NCI-H1092 (cell line): ENCODE results near the gene RETREG2.

ENCODE experiments used
- DNase-seq: peaks from one replicate; lab custom pipeline; 2025; lab: John Stamatoyannopoulos, UW

The RETREG2 gene, protein sequence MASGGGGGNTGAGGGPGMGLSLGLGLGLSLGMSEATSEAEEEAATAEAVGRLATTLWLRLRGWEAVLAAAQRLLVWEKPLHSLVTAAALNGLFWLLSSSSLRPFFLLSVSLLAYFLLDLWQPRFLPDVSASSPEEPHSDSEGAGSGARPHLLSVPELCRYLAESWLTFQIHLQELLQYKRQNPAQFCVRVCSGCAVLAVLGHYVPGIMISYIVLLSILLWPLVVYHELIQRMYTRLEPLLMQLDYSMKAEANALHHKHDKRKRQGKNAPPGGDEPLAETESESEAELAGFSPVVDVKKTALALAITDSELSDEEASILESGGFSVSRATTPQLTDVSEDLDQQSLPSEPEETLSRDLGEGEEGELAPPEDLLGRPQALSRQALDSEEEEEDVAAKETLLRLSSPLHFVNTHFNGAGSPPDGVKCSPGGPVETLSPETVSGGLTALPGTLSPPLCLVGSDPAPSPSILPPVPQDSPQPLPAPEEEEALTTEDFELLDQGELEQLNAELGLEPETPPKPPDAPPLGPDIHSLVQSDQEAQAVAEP

DNA sequence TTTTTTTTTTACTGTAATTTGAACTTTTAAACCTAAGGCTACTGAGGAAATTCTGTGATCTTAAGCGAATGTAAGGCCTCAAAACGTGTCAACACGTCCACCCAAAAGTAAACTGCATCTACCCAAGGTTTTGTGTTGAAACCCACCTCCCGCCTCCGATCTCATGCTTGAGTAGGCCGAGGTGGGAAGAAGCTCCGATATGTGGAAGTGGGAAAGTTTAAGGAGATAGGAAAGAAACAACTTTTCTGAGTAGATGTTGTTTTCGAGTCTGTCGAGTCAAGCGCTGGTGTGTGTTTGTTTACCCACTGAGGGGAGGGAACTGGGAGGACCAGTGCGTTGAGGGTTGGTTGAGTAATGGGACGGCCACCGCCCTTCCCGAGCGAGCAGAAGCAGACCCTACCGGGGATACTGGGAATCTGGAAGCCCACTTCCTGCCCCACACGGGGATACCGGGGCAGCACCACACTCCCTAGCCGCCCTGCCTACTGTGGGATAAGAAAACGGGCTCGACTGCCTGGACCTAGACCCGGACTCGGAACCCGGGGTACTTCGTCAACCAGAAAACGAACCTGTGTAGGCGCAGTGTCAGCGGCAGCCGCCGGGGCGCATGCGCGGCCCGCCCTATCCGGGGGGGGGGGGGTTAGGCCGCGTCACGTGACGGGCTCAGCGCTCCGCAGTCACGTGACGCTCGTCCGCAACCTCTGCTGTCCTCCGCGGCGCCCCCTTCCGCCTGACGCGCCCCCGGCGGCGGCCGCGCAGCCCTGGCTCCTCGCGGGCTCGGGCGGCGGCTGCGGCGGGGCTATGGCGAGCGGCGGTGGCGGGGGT, at the start of gene RETREG2:
TSS of gene RETREG2 (plus strand) at position 724 of the 825 bp plus-strand sequence. CDS start at position 802, 78 bp downstream.
- DNase-seq, result peak; percentile 68

DNA sequence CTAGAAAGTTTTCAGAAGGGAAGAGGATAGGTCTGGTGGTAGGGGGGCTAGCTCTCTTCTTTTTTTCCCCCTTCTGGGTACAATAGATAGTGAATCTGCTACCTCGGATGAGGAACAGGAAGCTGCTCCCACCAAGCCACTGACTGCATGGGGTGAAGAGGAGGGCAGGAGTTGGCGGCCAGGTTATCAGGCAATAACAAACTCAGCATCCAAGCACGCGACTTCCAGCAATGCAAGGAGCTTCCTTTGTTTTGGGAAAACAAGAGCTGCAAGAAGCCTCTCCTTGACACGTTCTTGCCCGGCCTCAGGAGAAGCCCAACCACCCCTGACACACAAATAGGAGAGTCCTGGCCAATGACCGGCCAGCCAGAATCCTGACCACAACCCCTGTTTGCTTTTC, 49.7 kb upstream of the RETREG2 start:
- no peak for DNase-seq

DNA sequence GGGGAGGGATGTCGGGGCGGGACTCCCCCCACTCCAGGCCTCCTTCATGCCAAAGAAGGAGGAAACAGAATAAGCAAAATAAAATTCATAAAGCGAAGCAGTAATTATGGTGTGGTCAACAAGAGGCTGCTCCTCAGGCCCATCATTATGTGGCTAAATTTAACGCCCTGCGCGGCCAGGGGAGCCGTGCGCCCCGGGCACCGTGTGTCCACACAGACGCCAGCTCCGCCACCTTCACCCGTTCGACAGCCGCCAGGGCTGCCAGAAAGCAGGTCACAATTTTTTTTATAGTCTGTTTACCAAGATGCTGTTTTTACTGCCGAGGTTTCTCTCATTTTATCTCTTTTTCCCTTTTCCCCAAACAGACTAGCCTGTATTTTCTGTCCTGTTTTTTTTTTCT, 48.5 kb upstream of the RETREG2 start:
- no peak for DNase-seq

DNA sequence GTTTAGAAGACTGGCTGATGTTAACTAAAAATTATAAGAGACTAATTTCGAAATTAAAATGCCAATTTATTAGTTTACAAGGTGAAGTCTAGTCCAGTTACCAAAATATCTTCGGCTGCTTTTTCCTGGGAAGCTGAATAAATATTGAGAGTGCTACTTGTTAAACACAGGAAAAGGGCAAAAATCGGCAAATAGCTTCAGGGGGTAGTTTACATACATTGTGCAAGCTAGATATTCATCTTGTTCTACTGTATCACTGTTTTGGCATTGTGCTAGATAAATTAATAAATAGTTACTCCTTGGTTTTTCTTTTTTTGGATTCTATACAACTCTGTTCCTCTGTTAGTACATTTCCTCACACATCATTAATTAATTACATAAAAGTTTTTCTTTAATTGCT, 46.7 kb upstream of the RETREG2 start:
- no peak for DNase-seq

DNA sequence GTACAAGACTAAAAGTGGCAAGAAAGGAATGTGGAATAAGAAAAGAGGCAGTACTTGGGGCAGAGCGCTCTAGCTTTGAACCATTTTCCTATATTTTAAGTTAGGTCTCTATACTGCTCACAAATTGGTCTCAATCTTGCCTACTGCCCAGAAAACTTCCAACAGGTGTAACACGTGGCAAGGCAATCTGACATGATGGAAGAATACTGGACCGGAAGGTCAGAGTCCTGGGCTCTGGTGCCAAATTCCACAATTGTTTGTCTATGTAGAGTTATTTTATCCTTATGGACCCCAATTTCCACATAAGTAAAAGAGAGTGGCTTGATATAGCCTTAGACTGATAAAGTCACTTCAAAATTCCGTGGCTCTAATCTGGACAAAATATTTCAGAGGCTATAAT, 46.3 kb upstream of the RETREG2 start:
- DNase-seq, result no peak

DNA sequence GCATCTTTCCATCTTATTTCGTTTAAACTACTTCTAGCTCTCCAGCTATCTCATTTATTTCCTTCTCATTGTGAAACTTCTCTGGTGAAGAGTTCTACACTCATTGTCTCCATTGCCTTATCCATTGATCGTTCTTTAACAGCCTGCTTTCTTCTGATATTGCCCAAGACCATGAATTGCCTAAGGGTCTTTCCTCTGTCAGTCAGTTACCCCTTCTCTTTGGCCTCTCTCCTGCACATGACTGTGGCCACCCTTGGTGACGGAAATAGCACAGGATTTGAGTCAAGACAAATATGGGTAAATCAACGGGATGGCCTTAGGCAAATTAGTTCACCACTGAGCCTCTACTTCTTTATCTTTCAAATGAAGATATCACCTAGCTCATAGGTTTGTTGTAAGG, 44.1 kb upstream of the RETREG2 start:
- no peak for DNase-seq

DNA sequence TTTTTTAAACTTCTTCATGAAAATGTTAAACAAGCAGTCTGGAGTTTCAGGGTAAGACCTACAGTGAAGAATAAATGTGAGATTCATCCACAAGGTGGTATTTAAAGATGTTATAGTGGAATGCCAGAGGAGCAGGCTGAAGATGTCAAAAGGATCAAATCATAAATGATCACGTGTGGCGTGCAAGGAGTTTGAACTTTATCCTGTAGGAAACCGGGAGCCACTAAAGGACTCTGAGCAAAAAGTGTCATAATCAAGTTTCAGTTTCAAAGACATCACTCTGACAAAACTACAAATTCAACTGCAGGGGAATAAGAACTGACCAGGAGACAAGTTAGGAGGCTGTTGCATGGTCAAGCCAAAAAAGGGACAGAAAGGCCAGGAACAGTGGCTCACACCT, 37.4 kb upstream of the RETREG2 start:
- no peak for DNase-seq

DNA sequence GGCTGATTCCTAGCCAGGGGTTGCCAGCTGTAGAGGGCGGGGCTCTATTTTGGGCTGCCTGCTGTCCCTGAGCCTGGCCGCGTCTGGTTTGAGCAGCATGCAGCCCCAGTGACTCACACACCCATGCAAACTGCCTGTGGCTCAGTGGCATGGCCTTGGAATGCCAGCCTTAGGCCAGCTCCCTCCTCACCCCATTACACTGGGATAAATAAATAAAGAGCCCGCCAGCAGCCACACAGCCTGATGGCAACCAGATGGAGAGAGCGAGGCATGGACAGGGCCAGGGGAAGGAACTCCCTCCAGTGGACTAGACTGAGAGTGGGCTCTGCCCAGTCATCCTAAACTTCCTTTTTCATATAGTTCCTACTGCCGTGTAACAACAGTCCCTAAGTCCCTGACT, 35.7 kb upstream of the RETREG2 start:
- no peak for DNase-seq

DNA sequence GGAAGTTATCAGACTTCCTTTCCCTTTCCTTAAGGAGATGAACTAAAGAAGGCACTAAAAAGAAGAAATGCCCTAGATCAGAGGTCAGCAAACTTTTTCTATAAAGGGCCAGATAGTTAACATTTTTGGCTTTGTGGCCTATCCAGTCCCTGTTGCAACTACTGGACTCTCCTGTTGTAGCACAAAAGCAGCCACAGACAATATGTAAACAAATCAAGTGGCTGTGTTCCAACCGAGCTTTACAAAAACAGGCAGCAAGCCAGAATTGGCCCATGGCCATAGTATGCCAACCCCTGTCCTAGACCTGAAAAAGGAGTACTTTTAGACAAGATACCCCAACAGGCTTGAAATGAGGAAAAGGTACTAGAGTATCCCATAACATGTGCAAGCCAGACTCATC, 28.4 kb upstream of the RETREG2 start:
- peak; percentile 44 for DNase-seq

DNA sequence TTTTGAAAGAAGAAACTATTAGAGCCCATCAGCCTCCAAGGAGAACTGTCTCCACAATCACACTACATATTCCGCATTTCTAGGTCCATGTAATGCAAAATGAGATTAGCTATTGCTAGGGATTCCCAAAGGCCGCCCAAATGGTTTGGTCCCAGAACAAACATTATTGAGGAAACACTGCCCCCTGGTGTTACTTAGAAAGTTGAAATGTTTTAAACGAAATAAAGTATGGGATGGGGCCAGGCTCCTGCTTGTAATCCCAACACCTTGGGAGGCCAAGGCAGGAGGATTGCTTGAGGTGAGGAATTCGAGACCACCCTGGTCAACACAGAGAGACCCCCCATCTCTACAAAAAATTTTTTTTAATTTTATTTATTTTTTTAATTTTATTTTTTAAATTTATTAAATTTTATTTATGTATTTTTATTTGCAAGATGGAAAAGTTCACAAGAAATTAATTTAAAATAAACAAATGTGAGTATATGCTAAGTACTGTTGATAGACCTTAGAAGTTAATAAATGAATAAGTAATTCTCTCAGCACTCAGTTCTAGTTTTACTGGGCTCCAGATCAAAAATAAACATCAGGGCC, 22.9 kb upstream of the RETREG2 start:
- DNase-seq, result peak; percentile 67

DNA sequence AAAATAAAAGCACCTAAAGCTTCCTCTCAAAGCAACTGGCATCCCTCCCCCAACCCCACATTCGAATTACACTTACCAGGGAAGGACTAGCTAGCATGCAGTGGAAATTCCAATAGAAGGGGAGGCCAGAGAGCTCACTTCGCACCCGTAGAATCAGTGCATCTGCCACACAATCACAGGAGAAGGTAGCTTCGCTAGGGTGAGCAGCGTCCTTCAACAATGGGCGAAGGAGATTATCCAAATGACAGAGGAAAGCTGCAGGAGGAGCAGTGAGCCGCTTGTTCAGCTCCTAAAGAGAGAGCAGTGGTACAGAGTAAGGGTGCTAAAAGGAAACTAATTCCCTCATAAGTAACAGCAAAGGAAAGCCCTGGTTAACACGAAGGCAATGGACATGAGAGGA, 20.7 kb upstream of the RETREG2 start:
- no peak for DNase-seq

DNA sequence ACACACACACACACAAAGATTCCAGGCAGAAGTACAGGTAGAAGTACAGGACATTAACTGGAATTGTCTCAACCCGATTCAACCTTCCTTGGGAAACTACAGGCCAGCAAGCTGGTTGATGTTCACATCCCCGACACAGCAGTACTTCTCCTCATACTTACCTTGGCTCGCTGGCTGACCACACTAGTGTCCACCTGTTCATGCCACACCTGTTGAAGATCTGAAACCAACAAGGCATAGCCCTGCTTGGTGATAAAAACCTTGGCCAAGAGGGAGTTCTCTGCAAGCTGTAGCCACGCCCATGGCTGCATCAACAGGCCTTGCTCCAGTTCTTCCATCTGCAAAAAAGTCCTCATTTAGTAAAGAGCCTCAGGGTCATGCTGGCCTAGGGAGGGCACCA, 20.1 kb upstream of the RETREG2 start:
- DNase-seq, result no peak

DNA sequence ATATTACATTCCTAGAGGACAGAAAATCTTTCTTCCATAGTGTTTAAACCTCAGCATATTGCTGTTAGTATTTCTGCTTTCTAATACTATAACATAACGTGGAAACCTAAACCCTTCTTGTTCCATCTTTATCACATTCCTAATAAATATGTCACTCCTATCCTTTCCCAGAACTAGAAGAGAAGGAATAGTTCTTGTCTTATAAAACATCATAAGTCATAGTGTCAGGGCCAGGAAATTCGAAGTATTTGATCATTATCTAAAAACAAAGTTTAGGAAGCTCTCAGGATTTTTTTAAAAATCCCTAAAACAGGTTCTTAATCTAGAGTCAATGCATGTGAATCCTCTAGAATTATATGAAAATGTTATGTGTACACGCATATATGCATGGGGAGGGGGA, 19.5 kb upstream of the RETREG2 start:
- no peak for DNase-seq

DNA sequence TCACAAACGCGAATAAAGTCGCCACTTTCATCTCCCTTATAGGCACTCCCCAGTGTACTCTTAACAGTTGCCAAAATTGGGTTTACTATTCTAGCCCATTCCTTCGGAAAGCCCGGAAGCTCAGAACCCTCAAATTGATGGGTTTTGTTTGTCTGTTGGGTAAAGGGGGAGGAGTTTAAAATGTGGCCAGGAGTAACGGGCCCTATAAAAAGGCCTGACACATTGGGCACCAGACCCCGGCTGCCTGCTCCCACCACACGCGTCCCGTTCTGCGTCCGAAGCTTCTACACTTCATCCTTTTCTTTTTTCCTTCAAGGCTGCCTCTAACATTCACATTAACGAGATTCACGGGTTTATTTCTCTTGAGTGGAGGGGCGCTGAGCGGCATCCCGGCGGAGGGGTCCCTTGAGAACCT, 18.3 kb upstream of the RETREG2 start:
- no peak for DNase-seq

DNA sequence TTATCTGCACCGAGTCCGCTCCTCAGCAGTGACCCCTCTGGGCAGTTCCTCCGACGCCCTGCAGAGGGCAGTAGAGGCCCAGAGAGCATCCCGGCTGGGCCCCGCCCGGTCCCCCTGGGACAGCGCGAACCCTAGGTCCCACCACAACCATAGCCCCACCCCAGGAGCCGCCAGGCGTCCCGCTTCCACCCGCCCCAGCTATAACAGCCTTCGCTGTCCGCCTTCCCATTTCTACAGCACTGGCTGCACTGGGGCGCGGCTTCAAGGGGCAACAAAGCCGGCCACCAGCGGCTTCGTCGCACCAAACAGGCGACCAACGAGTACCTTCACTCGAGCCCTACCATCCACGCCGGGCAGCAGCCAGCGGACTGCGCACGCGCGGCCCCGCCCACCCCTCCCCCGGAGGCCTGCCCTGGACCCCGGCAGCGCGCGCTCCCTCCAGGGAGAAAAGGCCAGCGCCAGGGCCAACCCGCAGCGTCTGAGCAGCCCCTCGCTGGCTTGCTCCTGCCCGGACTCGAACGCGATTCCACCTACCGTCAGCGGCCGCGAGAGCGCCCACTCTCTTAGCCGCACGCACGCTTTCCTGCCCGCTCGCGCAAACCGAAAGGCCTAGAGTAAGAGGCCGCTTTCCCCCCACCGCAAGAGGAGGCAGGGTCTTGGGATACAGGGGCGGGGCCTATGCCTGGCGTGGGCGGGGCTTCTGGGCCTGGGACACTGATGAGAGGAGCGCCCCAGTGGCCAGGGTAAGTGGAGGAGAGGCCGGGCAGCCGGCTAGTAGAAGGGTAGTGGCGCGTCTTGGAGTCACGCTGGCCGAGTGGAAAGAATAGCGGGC, 17.7 kb upstream of the RETREG2 start, which contains the start of gene NHEJ1:
TSS of gene NHEJ1 (minus strand) at position 630 of the 832 bp plus-strand sequence. CDS start 2,453 bp downstream, outside the sequence.
- DNase-seq, result peak; percentile 80

DNA sequence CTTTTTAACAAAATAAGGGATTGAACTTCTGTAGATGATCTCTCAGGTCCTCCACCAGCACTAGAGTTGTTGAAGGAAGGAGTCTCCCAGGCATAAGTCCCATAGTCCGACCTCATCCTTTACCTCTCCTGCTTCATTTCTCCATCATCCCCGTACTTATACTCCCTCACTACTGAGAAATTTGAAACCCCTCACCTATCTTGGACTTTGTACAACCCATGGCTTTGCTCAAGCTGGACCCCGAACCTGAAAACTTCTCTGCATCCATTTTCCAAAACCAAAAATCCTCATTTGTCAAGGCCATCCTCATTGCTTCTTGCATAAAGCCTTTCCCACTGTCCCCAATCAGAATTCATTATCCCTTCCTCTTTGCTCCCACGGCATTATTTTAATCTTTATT, 17.0 kb upstream of the RETREG2 start:
- no peak for DNase-seq

DNA sequence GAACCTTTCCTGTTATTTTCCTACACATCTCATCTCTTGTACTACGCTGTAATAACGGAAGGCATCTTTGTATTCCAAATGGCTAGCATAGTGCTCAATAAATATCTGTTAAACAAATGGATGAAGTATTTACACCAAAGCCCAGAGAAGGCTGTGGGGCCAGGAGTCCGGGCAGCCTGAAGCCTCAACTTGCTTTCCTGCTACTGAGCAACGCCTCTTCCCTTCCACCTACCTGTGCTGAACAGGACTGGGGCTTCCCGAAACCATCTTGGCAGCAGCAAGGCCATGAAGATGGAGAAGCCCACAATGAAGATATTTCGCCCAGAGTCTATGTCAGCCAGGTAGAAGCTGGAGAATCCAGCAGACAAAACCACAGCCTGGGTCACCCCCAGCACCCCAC, 14.9 kb upstream of the RETREG2 start:
- DNase-seq, result no peak

DNA sequence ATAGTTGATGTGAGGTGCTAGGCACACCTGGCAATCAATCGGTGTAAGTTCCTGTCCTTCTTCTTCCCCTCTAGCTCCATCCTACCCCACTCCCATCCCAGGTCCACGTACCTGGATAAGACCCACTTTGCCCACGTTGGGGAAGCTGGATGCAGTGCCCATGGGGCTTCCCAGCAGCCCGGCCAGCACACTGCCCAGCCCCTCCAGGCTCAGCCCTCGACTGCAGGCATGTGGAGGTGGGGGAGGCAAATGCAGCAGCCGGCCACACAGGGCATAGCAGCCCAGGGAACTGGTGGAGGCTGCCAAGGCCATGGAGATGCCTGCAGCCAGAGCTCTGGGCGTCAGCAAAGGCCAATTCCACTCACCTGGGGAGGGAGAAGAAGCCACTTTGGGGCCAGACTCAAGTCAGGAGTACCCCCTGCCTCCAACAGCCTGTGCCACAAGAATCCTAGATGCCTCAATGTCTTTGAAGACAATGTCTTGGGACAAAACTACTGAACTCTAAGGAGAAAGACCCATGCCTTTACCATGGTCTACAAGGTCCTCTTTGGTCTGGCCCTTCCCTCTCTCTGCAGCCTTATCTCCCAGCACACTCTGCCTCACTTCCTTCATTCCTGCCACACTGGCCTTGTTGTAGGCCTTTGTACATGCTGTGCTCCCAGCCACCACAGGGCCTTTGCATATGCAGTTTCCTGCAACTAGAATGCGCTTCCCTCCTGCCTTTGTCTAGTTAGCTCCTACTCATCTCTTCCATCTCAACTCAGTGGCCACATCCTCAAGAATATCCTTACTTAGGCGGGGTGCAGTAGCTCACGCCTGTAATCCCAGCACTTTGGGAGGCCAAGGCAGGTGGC, 12.8 kb upstream of the RETREG2 start:
- DNase-seq, result no peak

DNA sequence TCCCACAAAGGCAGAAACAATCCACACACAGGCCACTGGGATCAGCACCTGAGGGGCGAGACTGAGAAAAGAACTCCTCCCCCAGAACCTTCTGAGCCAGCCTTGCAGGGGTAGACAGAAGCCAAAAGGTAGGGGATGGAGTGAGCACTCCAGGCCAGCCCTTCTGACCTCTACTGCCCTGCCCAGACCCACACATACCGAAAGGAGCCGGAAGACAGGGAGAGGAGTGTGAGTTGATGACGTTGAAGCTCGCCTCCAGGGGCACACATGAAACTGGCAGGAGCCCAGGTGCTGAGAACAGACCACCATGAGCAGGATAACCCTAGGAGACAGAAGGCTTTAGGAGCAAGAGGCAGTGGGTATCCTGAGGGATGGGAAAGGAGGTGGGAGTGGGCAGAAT, 10.1 kb upstream of the RETREG2 start:
- DNase-seq, result no peak

DNA sequence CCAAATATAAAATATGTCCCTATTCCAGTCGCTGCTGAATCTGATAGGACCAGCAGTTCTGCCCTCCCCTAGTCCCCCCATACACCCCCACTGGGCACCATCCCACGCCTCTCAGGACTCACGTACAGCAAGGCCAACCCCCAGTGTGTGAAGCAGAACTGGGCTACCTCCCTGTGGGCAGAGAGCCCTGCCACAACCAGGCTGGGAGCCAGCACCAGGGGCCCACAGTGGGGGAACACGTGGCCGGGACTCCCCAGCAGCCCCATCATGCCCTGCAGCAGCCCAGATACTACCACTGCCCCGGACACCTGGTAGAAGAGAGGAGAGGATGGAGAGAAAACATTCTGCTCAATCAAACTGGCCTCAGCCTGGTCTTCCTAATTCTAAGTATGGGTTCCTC, 9.5 kb upstream of the RETREG2 start:
- no peak for DNase-seq

DNA sequence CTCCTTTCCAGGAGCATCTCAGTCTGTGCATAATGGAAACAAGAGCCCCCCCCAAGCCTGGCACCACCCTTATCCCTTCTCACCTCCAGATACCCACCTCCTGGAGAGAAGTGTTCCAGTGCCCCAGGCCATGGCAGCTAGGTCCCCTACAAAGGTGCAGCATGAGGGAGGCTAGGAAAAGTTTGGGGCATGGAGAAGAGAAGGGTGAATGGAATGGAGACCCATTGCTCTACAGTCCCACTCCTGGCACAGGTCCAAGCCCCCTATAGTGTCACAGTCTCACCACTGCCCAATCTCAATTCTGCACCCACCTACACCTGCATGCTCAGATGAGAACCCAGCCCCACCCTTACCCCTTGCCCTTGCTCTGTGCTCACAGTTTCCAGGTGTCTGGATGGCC, 9.1 kb upstream of the RETREG2 start:
- DNase-seq, result no peak
